Heart left ventricle (tissue), 13 donors: ENCODE measurements around the gene EML5.

Experiments
- POLR2A ChIP-seq, 2 donors: fragments of 450-650 bp; IDR thresholded peaks; one replicate each; pipeline ENCODE4 v1.6.1; 2017; ENCODE audit warnings: antibody characterized with exemption in 2 of 2, mild to moderate bottlenecking in 2 of 2, moderate library complexity in 2 of 2
- TF ChIP-seq, protein P1 (sequence below), 12 donors: fragments of 200-600 bp; sonication (generic) in 4 of 12; IDR thresholded peaks; one replicate each; pipeline versions ENCODE4 v1.5.0 to v1.8.0; 2018 to 2022; ENCODE audit warnings: antibody characterized with exemption in 12 of 12, mild to moderate bottlenecking in 5 of 12
- donor health status: ischemic (EF 13 %, LVEDD 7.1; RV severe dilation, severe dysfunction).
- donor health status: DM: no; HTN: yes; CAD: no.
- donor health status: DM: no; HTN: no; CAD: no.
- donor health status: ischemic (EF 25% LVEDD 6.9; RV normal size, moderate dysfunction).
- donor health status: ischemic (EF 25% LVEDD 5.7; RV mildly dilated, moderate dysfunction).
- donor health status: ischemic (EF 35%, LVEDD 5.7; RV mildly dilated, moderate dysfunction).
- donor health status: nonischemic (EF 11% LVEDD 7.7; RV severe dilation, severe dysfunction).
- donor health status: DM: yes; HTN: yes; CAD: no.
- donor health status: PGD.
- donor health status: ischemic (EF 29% LVEDD 5.4; RV normal size, mild dysfunction).
- donor health status: nonischemic (EF 23%, LVEDD 6.1; RV moderate dilation, normal function).

GRCh38 chr14:88838015-88838414 lies 45.3 kb upstream of the EML5 start:
- TF ChIP-seq, protein P1, sequence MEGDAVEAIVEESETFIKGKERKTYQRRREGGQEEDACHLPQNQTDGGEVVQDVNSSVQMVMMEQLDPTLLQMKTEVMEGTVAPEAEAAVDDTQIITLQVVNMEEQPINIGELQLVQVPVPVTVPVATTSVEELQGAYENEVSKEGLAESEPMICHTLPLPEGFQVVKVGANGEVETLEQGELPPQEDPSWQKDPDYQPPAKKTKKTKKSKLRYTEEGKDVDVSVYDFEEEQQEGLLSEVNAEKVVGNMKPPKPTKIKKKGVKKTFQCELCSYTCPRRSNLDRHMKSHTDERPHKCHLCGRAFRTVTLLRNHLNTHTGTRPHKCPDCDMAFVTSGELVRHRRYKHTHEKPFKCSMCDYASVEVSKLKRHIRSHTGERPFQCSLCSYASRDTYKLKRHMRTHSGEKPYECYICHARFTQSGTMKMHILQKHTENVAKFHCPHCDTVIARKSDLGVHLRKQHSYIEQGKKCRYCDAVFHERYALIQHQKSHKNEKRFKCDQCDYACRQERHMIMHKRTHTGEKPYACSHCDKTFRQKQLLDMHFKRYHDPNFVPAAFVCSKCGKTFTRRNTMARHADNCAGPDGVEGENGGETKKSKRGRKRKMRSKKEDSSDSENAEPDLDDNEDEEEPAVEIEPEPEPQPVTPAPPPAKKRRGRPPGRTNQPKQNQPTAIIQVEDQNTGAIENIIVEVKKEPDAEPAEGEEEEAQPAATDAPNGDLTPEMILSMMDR (IDR thresholded peaks at IDR 0.05) = no peak
- no peak for TF ChIP-seq POLR2A (IDR thresholded peaks at IDR 0.05)
